Measurements from ENCODE around the gene MYOZ3. TPM values are rescaled to one million over a fixed set of nuclear protein-coding genes. Genes with fewer than 3 reads are reported as not detected.

The MYOZ3 gene
- total and polyA plus RNA-seq, 12 donors: 0.91 to 12.2 (median 5.6) TPM

DNA sequence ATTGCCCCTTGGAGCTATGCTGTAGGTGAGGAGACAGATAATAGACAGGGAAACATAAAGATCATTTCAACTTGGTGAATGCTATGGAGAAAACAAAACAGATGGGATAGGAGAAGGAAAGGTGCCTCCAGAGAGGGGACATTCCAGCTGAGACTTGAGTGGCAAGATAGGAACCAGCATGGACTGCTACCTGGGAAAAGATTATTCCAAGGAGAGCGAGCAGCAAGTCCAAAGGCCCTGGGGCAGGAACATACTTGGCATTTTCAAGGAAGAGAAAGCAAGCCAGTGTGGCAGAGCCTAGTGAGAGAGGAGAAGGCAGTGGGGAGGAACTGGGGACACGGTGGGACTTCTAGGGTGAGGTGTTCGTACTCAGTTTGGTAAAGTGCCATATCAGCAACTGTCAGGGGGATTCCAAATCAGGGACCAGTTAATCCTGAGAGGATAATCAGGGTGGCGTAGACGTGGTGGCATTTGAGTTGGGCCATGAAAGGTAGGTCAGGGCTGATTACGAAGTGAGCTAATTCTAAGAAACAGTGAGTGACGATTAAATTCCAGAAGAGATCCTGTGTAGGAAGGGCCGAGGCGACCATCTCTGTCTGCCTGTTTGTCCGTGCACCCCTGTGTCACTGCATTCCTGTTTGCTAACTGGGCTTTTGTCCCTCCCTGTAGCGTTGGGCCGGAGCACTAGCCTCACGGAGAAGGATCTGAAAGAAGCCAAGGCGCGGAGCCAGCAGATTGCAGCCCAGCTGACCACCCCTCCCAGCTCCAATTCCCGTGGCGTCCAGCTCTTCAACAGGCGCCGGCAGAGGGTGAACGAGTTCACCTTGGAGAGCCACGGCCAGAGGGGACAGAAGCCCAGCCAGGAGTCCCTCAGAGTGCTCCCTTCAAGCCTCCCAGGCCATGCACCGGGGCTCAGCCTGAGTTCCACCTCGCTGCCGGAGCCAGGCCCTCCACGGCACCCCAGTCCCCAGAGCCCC lies 13.5 kb upstream of the MYOZ3 start:
- 23 to 37% methylated on average over 25 of the region's 25 CpGs for WGBS, 2 donors
- intact Hi-C loops (cut with DNase I): no loop called here

DNA sequence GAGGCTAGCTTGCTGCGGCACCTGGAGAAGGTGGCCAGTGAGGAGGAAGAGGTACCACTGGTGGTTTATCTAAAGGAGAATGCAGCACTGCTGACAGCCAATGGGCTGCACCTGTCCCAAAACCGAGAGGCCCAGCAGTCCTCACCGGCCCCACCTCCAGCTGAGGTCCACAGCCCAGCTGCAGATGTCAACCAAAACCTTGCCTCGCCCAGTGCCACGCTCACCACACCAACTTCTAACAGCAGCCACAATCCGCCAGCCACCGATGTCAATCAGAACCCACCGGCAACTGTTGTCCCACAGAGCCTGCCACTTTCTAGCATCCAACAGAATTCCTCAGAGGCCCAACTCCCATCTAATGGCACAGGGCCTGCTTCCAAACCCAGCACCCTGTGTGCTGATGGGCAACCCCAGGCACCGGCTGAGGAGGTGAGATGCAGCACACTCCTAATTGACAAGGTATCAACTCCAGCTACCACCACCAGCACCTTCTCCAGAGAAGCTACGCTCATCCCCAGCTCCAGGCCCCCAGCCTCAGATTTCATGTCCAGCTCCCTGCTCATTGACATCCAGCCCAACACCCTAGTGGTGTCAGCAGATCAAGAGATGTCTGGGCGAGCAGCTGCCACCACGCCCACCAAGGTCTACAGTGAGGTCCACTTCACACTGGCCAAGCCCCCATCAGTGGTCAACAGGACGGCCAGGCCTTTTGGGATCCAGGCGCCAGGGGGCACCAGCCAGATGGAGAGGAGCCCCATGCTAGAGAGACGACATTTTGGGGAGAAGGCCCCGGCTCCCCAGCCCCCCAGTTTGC lies 12.6 kb upstream of the MYOZ3 start:
- H3K27me3 ChIP-seq: no peaks in the 10 kb centered on the region
- 75 to 79% methylated on average over 16 of the region's 16 CpGs for WGBS, 2 donors
- TF ChIP-seq, protein P1, sequence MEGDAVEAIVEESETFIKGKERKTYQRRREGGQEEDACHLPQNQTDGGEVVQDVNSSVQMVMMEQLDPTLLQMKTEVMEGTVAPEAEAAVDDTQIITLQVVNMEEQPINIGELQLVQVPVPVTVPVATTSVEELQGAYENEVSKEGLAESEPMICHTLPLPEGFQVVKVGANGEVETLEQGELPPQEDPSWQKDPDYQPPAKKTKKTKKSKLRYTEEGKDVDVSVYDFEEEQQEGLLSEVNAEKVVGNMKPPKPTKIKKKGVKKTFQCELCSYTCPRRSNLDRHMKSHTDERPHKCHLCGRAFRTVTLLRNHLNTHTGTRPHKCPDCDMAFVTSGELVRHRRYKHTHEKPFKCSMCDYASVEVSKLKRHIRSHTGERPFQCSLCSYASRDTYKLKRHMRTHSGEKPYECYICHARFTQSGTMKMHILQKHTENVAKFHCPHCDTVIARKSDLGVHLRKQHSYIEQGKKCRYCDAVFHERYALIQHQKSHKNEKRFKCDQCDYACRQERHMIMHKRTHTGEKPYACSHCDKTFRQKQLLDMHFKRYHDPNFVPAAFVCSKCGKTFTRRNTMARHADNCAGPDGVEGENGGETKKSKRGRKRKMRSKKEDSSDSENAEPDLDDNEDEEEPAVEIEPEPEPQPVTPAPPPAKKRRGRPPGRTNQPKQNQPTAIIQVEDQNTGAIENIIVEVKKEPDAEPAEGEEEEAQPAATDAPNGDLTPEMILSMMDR (IDR thresholded peaks at IDR 0.05): no peak
- H3K9me3 ChIP-seq: no peaks in the 10 kb centered on the region
- H3K4me1 ChIP-seq: peaks cover 55 to 100% (median 95%) of the 10 kb centered on the region in 9 donors
- peak overlapping the region; percentile 44 to 100 (median 96) for H3K27ac ChIP-seq
- H3K4me3 ChIP-seq: peak overlapping the region in 1 of 10 donors; percentile 5
- no peak for DNase-seq
- intact Hi-C loops (cut with DNase I): no loop called here
- ATAC-seq: no peak
- H3K36me3 ChIP-seq: peaks cover 0 to 81% (median 33%) of the 10 kb centered on the region in 9 donors

More for the DNA sequence above, 13.5 kb upstream of the MYOZ3 start:
- Histone ChIP-seq H3K27ac (peak overlapping the region; percentile 44 to 100 (median 96)), H3K4me1 (peaks cover 59 to 100% (median 97%) of the 10 kb centered on the region in 9 donors), H3K4me3 (peak overlapping the region in 1 of 10 donors; percentile 5), H3K9me3 (no peaks in the 10 kb centered on the region), H3K36me3 (peaks cover 0 to 71% (median 33%) of the 10 kb centered on the region in 9 donors), H3K27me3 (no peaks in the 10 kb centered on the region)
- ATAC-seq: peak; percentile 53 to 74 (median 62)
- DNase-seq: peak; percentile 82 to 86
- TF ChIP-seq, protein P1 (IDR thresholded peaks at IDR 0.05): peak in 2 of 9 donors; percentile 14 to 22

DNA sequence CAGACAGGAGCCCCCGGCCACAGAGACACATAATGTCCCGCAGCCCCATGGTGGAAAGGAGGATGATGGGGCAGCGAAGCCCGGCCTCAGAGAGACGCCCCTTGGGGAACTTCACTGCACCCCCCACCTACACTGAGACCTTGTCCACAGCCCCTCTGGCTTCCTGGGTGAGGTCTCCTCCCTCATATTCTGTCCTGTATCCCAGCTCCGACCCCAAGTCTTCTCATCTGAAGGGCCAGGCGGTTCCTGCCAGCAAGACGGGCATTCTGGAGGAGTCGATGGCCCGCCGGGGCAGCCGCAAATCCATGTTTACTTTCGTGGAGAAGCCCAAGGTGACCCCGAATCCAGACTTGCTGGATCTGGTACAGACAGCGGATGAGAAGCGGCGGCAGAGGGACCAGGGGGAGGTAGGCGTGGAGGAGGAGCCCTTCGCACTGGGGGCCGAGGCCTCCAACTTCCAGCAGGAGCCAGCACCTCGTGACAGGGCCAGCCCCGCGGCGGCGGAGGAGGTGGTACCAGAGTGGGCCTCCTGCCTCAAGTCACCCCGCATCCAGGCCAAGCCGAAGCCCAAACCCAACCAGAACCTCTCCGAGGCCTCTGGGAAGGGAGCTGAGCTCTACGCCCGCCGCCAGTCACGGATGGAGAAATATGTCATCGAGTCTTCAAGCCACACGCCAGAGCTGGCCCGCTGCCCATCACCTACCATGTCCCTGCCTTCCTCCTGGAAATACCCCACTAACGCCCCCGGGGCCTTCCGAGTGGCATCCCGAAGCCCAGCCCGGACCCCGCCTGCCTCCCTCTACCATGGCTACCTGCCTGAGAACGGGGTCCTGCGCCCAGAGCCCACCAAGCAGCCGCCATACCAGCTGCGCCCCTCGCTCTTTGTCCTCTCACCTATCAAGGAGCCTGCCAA lies 11.7 kb upstream of the MYOZ3 start:
- TF ChIP-seq, protein P1 (IDR thresholded peaks at IDR 0.05): no peak
- H3K9me3 ChIP-seq: no peaks in the 10 kb centered on the region
- H3K4me1 ChIP-seq: peaks cover 50 to 100% (median 88%) of the 10 kb centered on the region in 9 donors
- no peaks in the 10 kb centered on the region for H3K27me3 ChIP-seq
- intact Hi-C loops (cut with DNase I): loop anchor here in 4 of 10 donors (5.0 to 10.0 kb wide), 3 partner anchors 62 to 195 kb away; no protein-coding TSS in a partner anchor
- WGBS, 2 donors: 62 to 71% methylated on average over 46 of the region's 46 CpGs
- peaks cover 0 to 77% (median 33%) of the 10 kb centered on the region in 9 donors for H3K36me3 ChIP-seq
- H3K4me3 ChIP-seq: no peak overlapping the region
- peak overlapping the region; percentile 44 to 100 (median 96) for H3K27ac ChIP-seq
- DNase-seq (peak; percentile 71 to 82), ATAC-seq (peak; percentile 20 to 56 (median 28))
